Mesendoderm (in vitro differentiated cells): ENCODE measurements around the gene SDF4.

Experiments
- DNase-seq: peaks from one replicate; pipeline ENCODE4 v3.0.0; 2013
- H2AK5ac ChIP-seq: 2 replicates; pipeline ENCODE4 v1.6.1; 2013; ENCODE audit warnings: low read length, inconsistent platforms
- H2BK120ac ChIP-seq: 2 replicates; pipeline ENCODE4 v1.6.1; 2013; ENCODE audit warnings: low read depth, mild to moderate bottlenecking, low read length, moderate library complexity, mixed read lengths
- H2BK15ac ChIP-seq: replicated peaks from 2 replicates; pipeline ENCODE4 v1.6.1; 2013; ENCODE audit warnings: low read depth, mild to moderate bottlenecking, moderate library complexity
- H2BK5ac ChIP-seq: 2 replicates; pipeline ENCODE4 v1.6.1; 2013; ENCODE audit warnings: low read length, inconsistent platforms
- H3K18ac ChIP-seq: 2 replicates; pipeline ENCODE4 v1.6.1; 2013; ENCODE audit warnings: mild to moderate bottlenecking, low read length, mixed read lengths
- H3K23ac ChIP-seq: one replicate; pipeline ENCODE4 v1.6.1; 2013; ENCODE audit warnings: low read length
- H3K27ac ChIP-seq: 2 replicates; pipeline ENCODE4 v1.5.1; 2013; ENCODE audit warnings: low read depth, mild to moderate bottlenecking, inconsistent platforms, low read length, moderate library complexity
- H3K27me3 ChIP-seq: 2 replicates; pipeline ENCODE4 v1.6.1; 2013; ENCODE audit warnings: low read length, control low read depth, mild to moderate bottlenecking, inconsistent platforms; ENCODE audit not compliant: insufficient read depth, poor library complexity
- H3K36me3 ChIP-seq: 2 replicates; pipeline ENCODE4 v1.6.1; 2013; ENCODE audit warnings: low read length, inconsistent platforms; ENCODE audit not compliant: control insufficient read depth, insufficient read depth
- H3K4ac ChIP-seq: one replicate; pipeline ENCODE4 v1.6.1; 2013; ENCODE audit warnings: low read depth, mild to moderate bottlenecking, low read length, moderate library complexity
- H3K4me1 ChIP-seq: 2 replicates; pipeline ENCODE4 v1.6.1; 2013; ENCODE audit warnings: low read depth, low read length, inconsistent platforms; ENCODE audit not compliant: control insufficient read depth
- H3K4me2 ChIP-seq: 2 replicates; pipeline ENCODE4 v1.6.1; 2013; ENCODE audit warnings: low read length
- H3K4me3 ChIP-seq: 2 replicates; pipeline ENCODE4 v1.5.1; 2013; ENCODE audit warnings: mild to moderate bottlenecking, low read length
- H3K56ac ChIP-seq: one replicate; pipeline ENCODE4 v1.6.1; 2013; ENCODE audit warnings: low read length
- H3K79me1 ChIP-seq: 2 replicates; pipeline ENCODE4 v1.6.1; 2013; ENCODE audit warnings: low read length, inconsistent platforms
- H3K79me2 ChIP-seq: 2 replicates; pipeline ENCODE4 v1.6.1; 2013; ENCODE audit warnings: mild to moderate bottlenecking, low read length; ENCODE audit not compliant: control insufficient read depth, insufficient read depth
- H3K9ac ChIP-seq: 2 replicates; pipeline ENCODE4 v1.6.1; 2013; ENCODE audit warnings: low read length, inconsistent platforms
- H4K5ac ChIP-seq: one replicate; pipeline ENCODE4 v1.6.1; 2013; ENCODE audit warnings: low read length
- H4K8ac ChIP-seq: one replicate; pipeline ENCODE4 v1.6.1; 2013; ENCODE audit warnings: low read depth, mild to moderate bottlenecking, control low read depth, low read length, moderate library complexity
- WGBS: extraction: QIAGEN DNeasy Blood & Tissue Kit; methylation state at CpG from one replicate; pipeline ENCODE4 v1.1.7; 2013; ENCODE audit warnings: low lambda C conversion rate, missing lambda C conversion rate; ENCODE audit not compliant: insufficient coverage; ENCODE audit errors: extremely low coverage; 5-methylcytosine and 5-hydroxymethylcytosine counted together

Gene SDF4

DNA sequence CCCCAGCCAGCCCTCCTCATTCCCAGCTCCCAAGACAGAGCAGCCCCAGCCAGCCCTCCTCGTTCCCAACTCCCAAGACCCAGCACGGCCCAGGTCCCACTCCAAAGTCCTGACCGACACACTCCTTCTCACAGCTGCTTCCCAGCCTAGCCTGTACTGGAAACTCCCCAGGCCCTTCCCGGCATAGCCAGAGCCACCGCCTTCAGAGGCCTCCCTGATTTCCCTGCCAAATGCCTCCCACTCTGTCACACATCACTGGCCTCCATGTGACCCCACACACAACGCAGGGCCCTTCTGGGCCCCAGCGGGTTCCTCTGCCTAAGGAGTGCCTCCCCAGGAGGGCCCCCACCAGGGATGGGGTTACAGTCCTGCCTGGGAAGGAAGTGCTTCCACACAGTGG, 39.0 kb upstream of the SDF4 start:
- no CpG with 5 or more reads among the region's 7 CpGs for WGBS
- Histone ChIP-seq H3K56ac (peak overlapping the region; percentile 15), H3K27ac (no peak overlapping the region), H3K23ac (no peak overlapping the region), H2BK120ac (no peak overlapping the region), H2AK5ac (no peak overlapping the region), H2BK5ac (no peak overlapping the region), H3K36me3 (peaks cover 1% of the 10 kb centered on the region), H3K9ac (no peak overlapping the region), H3K79me2 (peaks cover 41% of the 10 kb centered on the region), H3K4me1 (peaks cover 5% of the 10 kb centered on the region), H3K4ac (no peak overlapping the region), H3K18ac (no peak overlapping the region), H4K5ac (no peak overlapping the region), H3K4me3 (no peak overlapping the region), H3K4me2 (no peak overlapping the region), H3K27me3 (no peaks in the 10 kb centered on the region), H3K79me1 (peaks cover 33% of the 10 kb centered on the region), H4K8ac (no peak overlapping the region), H2BK15ac (no peak overlapping the region)
- no peak for DNase-seq

DNA sequence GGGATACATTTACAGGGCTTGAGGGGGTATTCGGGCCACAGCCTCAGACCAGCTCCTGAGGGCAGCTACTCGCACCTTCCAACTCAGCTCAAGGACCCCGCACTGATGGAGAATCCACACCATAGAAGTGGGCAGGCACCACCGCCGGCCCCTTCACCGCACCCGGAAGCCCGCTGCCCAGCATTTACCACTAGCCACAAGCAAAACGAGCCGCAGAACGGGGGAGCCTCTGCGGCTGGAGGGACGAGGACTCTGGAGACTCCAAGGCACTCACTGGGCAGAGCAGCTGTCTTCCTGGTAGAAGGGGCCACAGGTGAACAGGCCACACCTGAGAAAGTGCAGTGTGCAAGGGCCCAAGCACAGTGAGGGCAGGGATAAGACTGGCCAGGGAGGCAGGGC, 36.5 kb upstream of the SDF4 start:
- H4K8ac ChIP-seq: no peak overlapping the region
- H3K9ac ChIP-seq: no peak overlapping the region
- H3K4me3 ChIP-seq: no peak overlapping the region
- H3K4me1 ChIP-seq: peaks cover 5% of the 10 kb centered on the region
- H3K23ac ChIP-seq: no peak overlapping the region
- no peak for DNase-seq
- H3K56ac ChIP-seq: no peak overlapping the region
- H2BK15ac ChIP-seq: no peak overlapping the region
- no peak overlapping the region for H3K27ac ChIP-seq
- peaks cover 1% of the 10 kb centered on the region for H3K36me3 ChIP-seq
- H2BK5ac ChIP-seq: no peak overlapping the region
- H3K79me1 ChIP-seq: peaks cover 36% of the 10 kb centered on the region
- no peak overlapping the region for H3K4me2 ChIP-seq
- no peak overlapping the region for H2AK5ac ChIP-seq
- no peaks in the 10 kb centered on the region for H3K27me3 ChIP-seq
- WGBS: no CpG with 5 or more reads among the region's 13 CpGs
- H3K4ac ChIP-seq: no peak overlapping the region
- H2BK120ac ChIP-seq: no peak overlapping the region
- no peak overlapping the region for H3K18ac ChIP-seq
- H3K79me2 ChIP-seq: peaks cover 40% of the 10 kb centered on the region
- no peak overlapping the region for H4K5ac ChIP-seq

DNA sequence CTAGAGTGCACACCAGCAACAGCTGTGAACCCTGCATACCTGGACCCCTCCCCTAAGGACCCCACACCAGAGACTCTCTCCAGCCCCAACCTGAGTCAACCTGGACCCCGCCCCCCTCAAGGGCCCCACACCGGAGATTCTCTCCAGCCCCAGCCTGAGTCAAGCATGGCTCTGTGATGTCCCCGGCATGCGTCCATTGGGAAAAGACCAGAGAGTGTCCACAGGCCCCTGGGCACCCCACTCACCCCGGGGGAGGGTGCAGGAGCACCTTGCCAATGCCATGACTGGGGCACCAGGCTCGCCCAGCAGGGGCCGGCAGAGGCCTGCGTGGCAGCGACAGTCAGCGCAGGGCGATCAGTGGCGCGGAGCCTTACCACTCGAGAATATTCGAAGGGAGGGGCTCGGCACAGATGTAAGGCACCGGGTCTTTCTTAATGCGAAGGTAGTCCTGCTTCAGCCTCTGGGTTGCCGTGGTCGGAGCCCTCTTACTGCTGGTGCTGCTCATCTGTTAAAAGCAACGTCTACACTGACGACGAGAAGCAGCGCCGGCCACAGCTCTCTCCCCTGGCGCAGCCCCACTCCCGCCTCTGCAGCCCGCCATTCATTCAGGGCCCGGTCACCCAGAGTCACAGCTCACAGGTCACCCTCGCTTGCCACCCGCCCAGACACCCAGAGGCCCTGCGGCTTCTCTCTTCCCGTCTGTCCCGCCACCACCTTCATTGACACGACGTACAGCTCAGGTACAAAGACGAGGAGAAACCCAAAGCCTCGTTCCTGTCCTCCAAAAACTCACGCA, 35.9 kb upstream of the SDF4 start:
- H3K27ac ChIP-seq: no peak overlapping the region
- no CpG with 5 or more reads among the region's 39 CpGs for WGBS
- H3K18ac ChIP-seq: no peak overlapping the region
- H2BK120ac ChIP-seq: no peak overlapping the region
- peaks cover 5% of the 10 kb centered on the region for H3K4me1 ChIP-seq
- H3K27me3 ChIP-seq: no peaks in the 10 kb centered on the region
- no peak overlapping the region for H3K4ac ChIP-seq
- H3K23ac ChIP-seq: no peak overlapping the region
- no peak overlapping the region for H3K4me3 ChIP-seq
- H3K9ac ChIP-seq: no peak overlapping the region
- H3K36me3 ChIP-seq: peaks cover 4% of the 10 kb centered on the region
- no peak overlapping the region for H2BK5ac ChIP-seq
- DNase-seq: no peak
- no peak overlapping the region for H2BK15ac ChIP-seq
- H3K79me1 ChIP-seq: peaks cover 33% of the 10 kb centered on the region
- H3K79me2 ChIP-seq: peaks cover 34% of the 10 kb centered on the region
- no peak overlapping the region for H2AK5ac ChIP-seq
- H4K8ac ChIP-seq: no peak overlapping the region
- H4K5ac ChIP-seq: no peak overlapping the region
- no peak overlapping the region for H3K4me2 ChIP-seq
- H3K56ac ChIP-seq: no peak overlapping the region

DNA sequence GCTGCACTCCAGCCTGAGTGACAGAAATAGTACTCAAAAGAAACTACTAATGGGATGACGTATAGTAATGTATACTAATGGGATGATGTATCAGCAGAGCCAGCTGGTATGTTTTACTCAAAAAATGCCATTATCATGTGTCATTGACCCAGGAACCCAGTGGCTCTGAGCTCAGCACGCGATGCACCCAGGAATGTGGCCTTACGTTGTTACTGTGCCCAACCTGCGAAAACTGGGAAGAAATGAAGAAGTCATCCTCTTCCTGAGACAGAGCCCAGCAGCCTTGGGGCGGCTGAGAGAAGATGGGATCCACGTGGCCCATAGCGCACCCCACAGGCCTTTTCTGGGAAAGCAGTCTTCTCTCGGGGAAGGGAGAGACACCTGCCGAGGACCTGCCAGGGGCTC, 33.1 kb upstream of the SDF4 start:
- no CpG with 5 or more reads among the region's 10 CpGs for WGBS
- peaks cover 12% of the 10 kb centered on the region for H3K79me1 ChIP-seq
- peaks cover 12% of the 10 kb centered on the region for H3K36me3 ChIP-seq
- no peak overlapping the region for H3K9ac ChIP-seq
- no peak overlapping the region for H3K23ac ChIP-seq
- H4K5ac ChIP-seq: no peak overlapping the region
- H3K4ac ChIP-seq: no peak overlapping the region
- no peak overlapping the region for H2AK5ac ChIP-seq
- no peak overlapping the region for H2BK5ac ChIP-seq
- peak; percentile 65 for DNase-seq
- no peak overlapping the region for H3K4me3 ChIP-seq
- no peaks in the 10 kb centered on the region for H3K4me1 ChIP-seq
- no peak overlapping the region for H3K27ac ChIP-seq
- peaks cover 8% of the 10 kb centered on the region for H3K79me2 ChIP-seq
- no peak overlapping the region for H3K18ac ChIP-seq
- H2BK15ac ChIP-seq: no peak overlapping the region
- no peaks in the 10 kb centered on the region for H3K27me3 ChIP-seq
- H4K8ac ChIP-seq: no peak overlapping the region
- no peak overlapping the region for H3K56ac ChIP-seq
- H2BK120ac ChIP-seq: no peak overlapping the region
- H3K4me2 ChIP-seq: no peak overlapping the region

DNA sequence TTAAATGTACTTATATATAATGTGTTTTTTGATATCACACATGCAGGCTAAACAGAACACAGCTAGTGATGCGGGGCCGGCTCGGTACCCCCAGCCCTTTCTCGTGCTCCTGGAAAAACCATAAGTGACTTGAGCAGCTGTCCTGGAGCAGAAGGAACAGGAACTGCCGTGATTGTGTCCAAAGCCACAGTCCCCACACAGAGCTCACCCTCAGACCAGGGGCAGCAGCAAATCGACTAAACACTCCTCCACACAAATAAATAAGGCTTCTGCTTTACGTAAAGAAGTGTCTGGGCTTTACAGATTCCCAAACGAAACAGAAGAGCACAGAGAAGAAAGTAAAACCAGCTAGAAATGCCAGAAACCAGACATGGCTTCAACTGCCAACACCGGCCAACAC, 32.2 kb upstream of the SDF4 start:
- no CpG with 5 or more reads among the region's 9 CpGs for WGBS
- no peaks in the 10 kb centered on the region for H3K27me3 ChIP-seq
- no peak overlapping the region for H2AK5ac ChIP-seq
- H3K27ac ChIP-seq: no peak overlapping the region
- H3K4me3 ChIP-seq: no peak overlapping the region
- H3K23ac ChIP-seq: no peak overlapping the region
- no peaks in the 10 kb centered on the region for H3K4me1 ChIP-seq
- H2BK120ac ChIP-seq: no peak overlapping the region
- H2BK5ac ChIP-seq: no peak overlapping the region
- H2BK15ac ChIP-seq: no peak overlapping the region
- DNase-seq: no peak
- H3K4ac ChIP-seq: no peak overlapping the region
- peaks cover 14% of the 10 kb centered on the region for H3K36me3 ChIP-seq
- no peak overlapping the region for H3K18ac ChIP-seq
- H4K8ac ChIP-seq: no peak overlapping the region
- H4K5ac ChIP-seq: no peak overlapping the region
- peaks cover 4% of the 10 kb centered on the region for H3K79me2 ChIP-seq
- H3K4me2 ChIP-seq: no peak overlapping the region
- H3K56ac ChIP-seq: no peak overlapping the region
- H3K9ac ChIP-seq: no peak overlapping the region
- peaks cover 11% of the 10 kb centered on the region for H3K79me1 ChIP-seq

DNA sequence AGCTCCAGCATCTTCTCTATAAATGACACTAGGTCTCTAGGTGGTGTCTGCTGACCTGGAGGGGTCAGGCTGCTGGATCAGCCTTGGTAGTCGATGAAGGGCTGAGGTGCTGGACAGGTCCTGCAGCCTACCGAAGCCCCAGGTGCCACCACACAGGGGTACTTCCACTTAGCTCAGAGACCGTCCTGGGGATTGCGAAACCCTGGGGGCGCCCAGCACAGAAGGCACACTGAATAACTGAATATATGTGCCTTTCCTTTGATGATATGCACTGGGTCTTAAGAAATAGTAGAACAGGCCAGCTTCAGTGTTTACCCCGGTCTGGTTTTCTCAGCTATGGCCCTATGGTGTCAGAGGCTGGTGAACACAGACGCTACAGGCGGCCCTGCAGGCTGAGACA, 31.0 kb upstream of the SDF4 start:
- Histone ChIP-seq H3K4me3 (no peak overlapping the region), H4K8ac (no peak overlapping the region), H3K9ac (no peak overlapping the region), H3K36me3 (peaks cover 14% of the 10 kb centered on the region), H2AK5ac (no peak overlapping the region), H3K18ac (no peak overlapping the region), H2BK5ac (no peak overlapping the region), H3K56ac (no peak overlapping the region), H3K79me1 (peaks cover 9% of the 10 kb centered on the region), H3K4me2 (no peak overlapping the region), H3K79me2 (no peaks in the 10 kb centered on the region), H4K5ac (no peak overlapping the region), H3K27ac (no peak overlapping the region), H3K4ac (no peak overlapping the region), H3K27me3 (no peaks in the 10 kb centered on the region), H2BK15ac (no peak overlapping the region), H3K23ac (no peak overlapping the region), H3K4me1 (no peaks in the 10 kb centered on the region), H2BK120ac (no peak overlapping the region)
- no peak for DNase-seq
- WGBS: no CpG with 5 or more reads among the region's 8 CpGs
